PFSK-1 (cell line): Measurements from ENCODE around the gene KLHL2.

Experiments used
- FOXP2 ChIP-seq: optimal IDR thresholded peaks from 2 replicates; pipeline ENCODE3; 2011; ENCODE audit warnings: borderline replicate concordance, control low read depth, inconsistent platforms; ENCODE audit not compliant: insufficient read depth; ENCODE audit errors: extremely low read length, extremely low read depth
- POLR2AphosphoS5 ChIP-seq: IDR thresholded peaks from 2 replicates; pipeline ENCODE4 v1.6.1; 2012; ENCODE audit warnings: low read depth, mild to moderate bottlenecking, control low read depth, low read length, moderate library complexity
- SIN3A ChIP-seq: IDR thresholded peaks from 2 replicates; pipeline ENCODE4 v1.6.1; 2012; ENCODE audit warnings: mild to moderate bottlenecking, low read length, moderate library complexity, borderline replicate concordance; ENCODE audit not compliant: insufficient read depth
- TAF1 ChIP-seq: IDR thresholded peaks from 2 replicates; pipeline ENCODE4 v1.6.1; 2012; ENCODE audit warnings: low read length, control low read depth, borderline replicate concordance; ENCODE audit not compliant: insufficient read depth
- TF ChIP-seq, protein P1 (sequence below), 2 experiments: IDR thresholded peaks; 2 replicates each; pipeline versions ENCODE4 v1.6.1 to v1.8.0; 2011 to 2012; ENCODE audit warnings: low read depth in 2 of 2, low read length in 2 of 2, control low read depth in 1 of 2, inconsistent platforms in 1 of 2, mild to moderate bottlenecking in 1 of 2, moderate library complexity in 1 of 2; ENCODE audit not compliant: insufficient read depth in 1 of 2

Gene KLHL2

DNA sequence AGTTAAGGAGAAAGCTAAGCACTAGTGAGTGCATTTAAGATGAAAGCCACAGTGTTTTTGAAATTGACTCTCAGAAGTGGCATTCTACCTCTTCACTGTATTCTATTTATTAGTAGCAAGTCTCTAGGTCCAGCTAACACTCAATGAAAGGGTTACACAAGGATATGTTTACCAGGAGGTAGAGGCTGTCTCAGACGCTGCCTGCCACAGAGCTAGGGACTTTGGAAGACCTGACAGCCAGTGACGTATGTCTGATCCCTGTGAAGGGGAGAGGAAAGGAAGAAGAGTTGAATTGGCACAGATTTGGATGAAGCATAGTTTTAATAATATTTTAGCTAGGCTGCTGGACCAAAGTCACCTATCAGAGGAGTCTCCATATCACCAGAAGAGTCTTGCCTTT, 36.5 kb upstream of the KLHL2 start:
- no peak for TF ChIP-seq SIN3A
- TF ChIP-seq FOXP2, result no peak
- TF ChIP-seq, protein P1, sequence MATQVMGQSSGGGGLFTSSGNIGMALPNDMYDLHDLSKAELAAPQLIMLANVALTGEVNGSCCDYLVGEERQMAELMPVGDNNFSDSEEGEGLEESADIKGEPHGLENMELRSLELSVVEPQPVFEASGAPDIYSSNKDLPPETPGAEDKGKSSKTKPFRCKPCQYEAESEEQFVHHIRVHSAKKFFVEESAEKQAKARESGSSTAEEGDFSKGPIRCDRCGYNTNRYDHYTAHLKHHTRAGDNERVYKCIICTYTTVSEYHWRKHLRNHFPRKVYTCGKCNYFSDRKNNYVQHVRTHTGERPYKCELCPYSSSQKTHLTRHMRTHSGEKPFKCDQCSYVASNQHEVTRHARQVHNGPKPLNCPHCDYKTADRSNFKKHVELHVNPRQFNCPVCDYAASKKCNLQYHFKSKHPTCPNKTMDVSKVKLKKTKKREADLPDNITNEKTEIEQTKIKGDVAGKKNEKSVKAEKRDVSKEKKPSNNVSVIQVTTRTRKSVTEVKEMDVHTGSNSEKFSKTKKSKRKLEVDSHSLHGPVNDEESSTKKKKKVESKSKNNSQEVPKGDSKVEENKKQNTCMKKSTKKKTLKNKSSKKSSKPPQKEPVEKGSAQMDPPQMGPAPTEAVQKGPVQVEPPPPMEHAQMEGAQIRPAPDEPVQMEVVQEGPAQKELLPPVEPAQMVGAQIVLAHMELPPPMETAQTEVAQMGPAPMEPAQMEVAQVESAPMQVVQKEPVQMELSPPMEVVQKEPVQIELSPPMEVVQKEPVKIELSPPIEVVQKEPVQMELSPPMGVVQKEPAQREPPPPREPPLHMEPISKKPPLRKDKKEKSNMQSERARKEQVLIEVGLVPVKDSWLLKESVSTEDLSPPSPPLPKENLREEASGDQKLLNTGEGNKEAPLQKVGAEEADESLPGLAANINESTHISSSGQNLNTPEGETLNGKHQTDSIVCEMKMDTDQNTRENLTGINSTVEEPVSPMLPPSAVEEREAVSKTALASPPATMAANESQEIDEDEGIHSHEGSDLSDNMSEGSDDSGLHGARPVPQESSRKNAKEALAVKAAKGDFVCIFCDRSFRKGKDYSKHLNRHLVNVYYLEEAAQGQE (IDR thresholded peaks at IDR 0.05; ENCODE audit: insufficient read depth in 1 of 2, low read depth in 2 of 2, low read length in 2 of 2), result no peak
- TF ChIP-seq POLR2AphosphoS5, result no peak
- TF ChIP-seq TAF1, result no peak

DNA sequence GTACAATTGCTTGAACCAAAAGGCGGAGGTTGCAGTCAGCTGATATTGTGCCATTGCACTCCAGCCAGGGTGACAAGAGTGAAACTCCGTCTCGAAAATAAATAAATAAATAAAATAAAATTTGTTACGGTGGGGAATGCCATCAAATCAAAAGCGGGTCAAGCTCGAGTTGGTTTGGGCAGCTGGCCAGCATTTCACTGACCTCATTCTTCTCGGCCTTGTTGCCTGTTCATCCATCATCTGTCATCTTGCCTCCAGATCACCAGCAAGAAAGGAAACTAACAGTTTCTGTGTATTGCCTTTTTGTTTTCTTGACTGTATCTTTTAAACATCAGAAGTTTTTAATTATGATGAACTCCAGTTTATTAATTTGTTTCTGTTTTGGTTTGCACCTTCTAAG, 31.5 kb upstream of the KLHL2 start:
- TF ChIP-seq, protein P1 (IDR thresholded peaks at IDR 0.05; ENCODE audit: insufficient read depth in 1 of 2, low read depth in 2 of 2, low read length in 2 of 2), result no peak
- TF ChIP-seq SIN3A (no peak), FOXP2 (no peak), POLR2AphosphoS5 (no peak), TAF1 (no peak)

DNA sequence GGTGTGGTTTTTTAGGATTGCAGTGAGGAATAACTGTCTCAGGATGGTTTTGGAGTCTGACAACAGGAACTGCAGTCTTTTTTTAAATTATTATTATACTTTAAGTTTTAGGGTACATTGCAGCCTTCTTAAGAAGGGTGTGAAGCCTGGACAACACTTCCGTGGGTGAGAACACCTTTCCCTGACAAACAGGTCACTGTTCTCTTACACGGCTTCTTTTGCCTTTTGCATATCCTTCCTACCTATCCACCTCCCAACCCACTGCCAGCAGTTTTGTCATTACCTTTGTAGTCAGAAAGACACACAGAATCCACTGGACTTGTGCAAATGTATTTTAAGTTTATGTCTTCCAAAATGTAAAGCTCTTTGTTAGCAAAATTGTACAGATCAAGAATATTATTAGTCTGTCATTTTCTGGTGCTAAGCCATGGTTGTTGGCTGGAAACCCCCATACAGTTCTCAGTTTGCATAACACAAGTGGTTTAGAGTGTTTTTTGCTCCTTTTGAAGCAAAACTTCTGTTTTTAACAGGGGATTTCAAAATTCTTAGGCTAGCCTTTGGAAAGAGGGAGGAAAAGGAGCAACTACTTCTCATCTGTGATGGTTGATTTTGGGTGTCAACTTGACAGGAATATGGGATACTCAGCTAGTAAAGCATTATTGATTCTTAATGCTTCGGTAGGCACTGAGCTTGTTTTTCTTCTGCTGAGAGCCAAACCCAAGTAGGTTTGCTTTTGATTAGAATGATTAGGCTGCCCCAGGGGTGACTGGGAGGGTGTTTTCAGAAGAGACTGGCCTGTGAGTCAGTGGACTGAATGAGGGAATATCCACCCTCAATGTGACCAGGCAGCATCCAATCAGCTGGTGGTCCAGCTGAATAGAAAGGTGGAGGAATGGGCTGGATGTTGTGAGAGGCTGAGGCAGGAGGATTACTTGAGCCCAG, 29.4 kb upstream of the KLHL2 start:
- TF ChIP-seq FOXP2 (no peak), SIN3A (no peak), POLR2AphosphoS5 (no peak), TAF1 (no peak)
- TF ChIP-seq, protein P1 (IDR thresholded peaks at IDR 0.05; ENCODE audit: insufficient read depth in 1 of 2, low read depth in 2 of 2, low read length in 2 of 2), result no peak

DNA sequence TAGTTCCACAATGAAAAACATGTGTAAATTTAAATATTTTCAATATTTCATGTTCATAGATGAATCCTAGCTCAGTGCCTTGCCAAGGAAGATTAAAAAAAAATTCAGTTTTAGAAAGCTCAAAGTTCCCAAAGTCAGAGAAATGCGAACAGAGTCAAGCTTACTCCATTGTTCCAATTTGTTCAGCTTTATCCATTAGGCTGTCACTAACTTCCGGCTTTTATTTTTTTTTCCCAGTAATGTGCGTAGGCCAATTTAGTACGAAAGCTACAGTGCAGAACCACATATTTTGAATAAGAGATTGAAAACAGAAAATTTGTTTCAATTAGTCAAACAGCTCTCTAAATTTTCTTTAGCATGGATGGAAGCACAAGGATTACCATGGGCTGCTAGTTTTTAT, 23.1 kb upstream of the KLHL2 start:
- TF ChIP-seq TAF1 (no peak), FOXP2 (no peak), POLR2AphosphoS5 (no peak), SIN3A (no peak)
- TF ChIP-seq, protein P1 (IDR thresholded peaks at IDR 0.05; ENCODE audit: insufficient read depth in 1 of 2, low read depth in 2 of 2, low read length in 2 of 2), result no peak
